Fibroblast of skin of right biceps (primary cell): ENCODE data around the gene RPL38.

Experiments used
- DNase-seq: peaks from one replicate; pipeline ENCODE4 v3.0.0-alpha.2; 2013

RPL38 gene

DNA sequence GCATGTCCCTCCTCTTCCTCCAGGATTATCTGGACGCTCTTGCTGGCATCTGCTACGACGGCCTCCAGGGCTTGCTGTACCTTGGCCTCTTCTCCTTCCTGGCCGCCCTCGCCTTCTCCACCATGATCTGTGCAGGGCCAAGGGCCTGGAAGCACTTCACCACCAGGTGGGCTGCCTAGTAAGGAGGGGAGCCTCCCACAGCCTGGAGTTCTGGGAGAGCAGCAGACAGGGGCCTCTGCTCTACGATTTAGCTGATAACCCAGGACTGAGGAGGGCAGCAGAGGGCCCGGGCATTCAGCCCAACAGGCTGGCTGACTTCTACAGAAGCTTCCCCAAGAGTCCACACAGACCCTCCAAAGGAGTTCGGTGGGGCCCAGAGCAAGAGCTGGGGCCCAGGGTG, 48.7 kb downstream of the RPL38 start:
- DNase-seq, result no peak

DNA sequence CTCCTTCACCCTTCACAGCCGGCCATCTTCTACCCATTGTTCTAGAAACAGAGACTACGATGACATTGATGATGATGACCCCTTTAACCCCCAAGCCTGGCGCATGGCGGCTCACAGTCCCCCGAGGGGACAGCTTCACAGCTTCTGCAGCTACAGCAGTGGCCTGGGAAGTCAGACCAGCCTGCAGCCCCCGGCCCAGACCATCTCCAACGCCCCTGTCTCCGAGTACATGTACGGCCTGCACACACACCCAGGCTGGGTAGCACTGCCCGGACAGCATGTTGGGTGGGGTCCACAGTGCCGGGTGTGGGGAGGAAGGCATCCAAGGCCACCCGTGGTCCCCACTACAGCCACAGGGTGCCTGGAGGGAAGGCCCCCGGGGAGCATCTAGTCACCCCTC, 49.6 kb downstream of the RPL38 start:
- DNase-seq, result no peak

DNA sequence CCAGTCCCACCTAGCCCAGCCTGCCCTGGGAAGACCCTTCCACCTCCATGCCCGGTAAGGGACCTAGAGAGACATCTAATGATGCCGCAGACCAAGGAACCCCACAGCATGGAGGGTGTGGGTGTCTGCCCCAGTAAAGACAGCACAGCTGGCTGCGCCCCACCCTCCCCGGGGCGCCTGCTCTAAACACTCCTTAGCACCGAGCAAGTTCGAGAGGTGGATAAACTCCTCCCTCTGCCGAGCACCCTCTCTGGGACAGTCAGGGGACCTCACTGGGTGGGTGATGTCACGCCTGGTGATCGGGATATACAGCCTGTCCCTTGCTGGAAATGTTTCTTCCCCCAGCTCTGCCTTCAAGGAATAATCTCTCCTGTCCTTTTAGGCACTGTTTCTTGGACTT, 53.8 kb downstream of the RPL38 start:
- no peak for DNase-seq

DNA sequence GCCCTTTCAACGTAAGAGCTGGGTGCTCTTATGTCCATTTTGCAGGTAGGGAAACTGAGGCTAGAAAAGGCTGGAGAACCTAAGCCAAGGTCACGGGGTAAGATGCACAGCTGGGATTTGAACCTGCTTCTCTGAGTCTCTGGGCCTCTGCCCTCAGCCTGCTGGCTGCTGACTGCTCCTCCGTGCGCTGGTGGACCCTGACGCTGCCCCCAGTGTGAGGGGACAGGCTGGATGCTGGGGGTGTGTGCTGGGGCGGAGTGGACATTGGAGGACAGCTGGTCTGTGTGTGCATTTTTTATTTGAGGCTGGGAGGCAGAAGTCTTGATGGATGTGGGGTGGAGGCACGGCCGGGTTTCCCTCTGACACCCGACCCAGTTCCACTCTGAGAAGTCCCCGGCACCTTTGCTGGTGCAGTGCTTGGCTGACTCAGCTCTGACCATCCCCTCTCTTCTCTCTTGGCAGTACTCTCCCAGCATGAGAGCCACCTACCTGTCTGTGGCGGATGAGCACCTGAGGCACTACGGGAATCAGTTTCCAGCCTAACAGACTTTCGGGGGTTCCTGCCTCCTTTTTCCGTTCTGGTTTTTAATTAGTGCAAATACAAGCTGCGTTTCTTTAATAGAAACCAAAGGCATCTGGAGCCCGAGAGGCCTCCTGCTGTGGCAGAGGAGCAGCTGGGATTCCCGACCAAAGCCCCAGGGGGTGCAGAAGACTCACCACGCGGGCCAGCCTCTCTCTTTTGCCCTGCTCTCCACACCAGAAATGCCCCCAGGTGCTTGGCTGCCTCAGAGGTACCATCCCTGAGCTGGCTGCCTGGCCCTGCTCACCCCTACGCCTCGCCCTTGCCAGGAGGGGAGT, 56.4 kb downstream of the RPL38 start:
- DNase-seq, result no peak
